Chondrocyte (in vitro differentiated cells): ENCODE data around the gene WDR4. TPM values are rescaled to one million over a fixed set of nuclear protein-coding genes. Genes with fewer than 3 reads are reported as not detected.
"Not testable (repeated sequence)": the region's sequence is repeated elsewhere in the genome, so short reads cannot be mapped to it uniquely, and the experiment has no call there.

Source experiments
- DNase-seq: peaks from one replicate; pipeline ENCODE4 v3.0.0; 2021; ENCODE audit warnings: mixed read lengths, low spot score
- H3K27ac Mint-ChIP-seq: one replicate; pipeline ENCODE4 v1.8.0; 2021; ENCODE audit warnings: mild to moderate bottlenecking, moderate library complexity, mixed read lengths; ENCODE audit not compliant: unreplicated experiment
- H3K27me3 Mint-ChIP-seq: 2 replicates; pipeline ENCODE4 v1.8.0; 2021; ENCODE audit warnings: low read depth, mixed read lengths
- H3K36me3 Mint-ChIP-seq: 2 replicates; pipeline ENCODE4 v1.8.0; 2021; ENCODE audit warnings: low read depth, mixed read lengths
- H3K4me1 Mint-ChIP-seq: 2 replicates; pipeline ENCODE4 v1.8.0; 2021; ENCODE audit warnings: low read depth, mild to moderate bottlenecking, mixed read lengths
- H3K4me3 Mint-ChIP-seq: one replicate; pipeline ENCODE4 v1.8.0; 2021; ENCODE audit warnings: mild to moderate bottlenecking, moderate library complexity, mixed read lengths; ENCODE audit not compliant: unreplicated experiment
- H3K9me3 Mint-ChIP-seq: 2 replicates; pipeline ENCODE4 v1.8.0; 2021; ENCODE audit warnings: low read depth, mixed read lengths
- CTCF ChIP-seq: fragments of 200-600 bp; sonication (generic); IDR thresholded peaks from 2 replicates; pipeline ENCODE4 v1.5.0; 2021; ENCODE audit warnings: antibody characterized with exemption, mild to moderate bottlenecking, moderate library complexity
- total RNA-seq: library from RNA; stranded (reverse); gene quantifications from 3 replicates; pipeline ENCODE4 v1.2.1, GENCODE V29; 2021

Gene WDR4
- total RNA-seq, 1 donor from 2014 or later = 9.6 TPM

- H3K27ac Mint-ChIP-seq = no peak overlapping the region
- H3K4me3 Mint-ChIP-seq = no peak overlapping the region
- H3K27me3 Mint-ChIP-seq = peaks cover 19% of the 10 kb centered on the region
- DNase-seq = no peak
- peaks cover 2% of the 10 kb centered on the region for H3K36me3 Mint-ChIP-seq
- no peaks in the 10 kb centered on the region for H3K4me1 Mint-ChIP-seq
- H3K9me3 Mint-ChIP-seq = peaks cover 2% of the 10 kb centered on the region
- TF ChIP-seq CTCF = peak; percentile 93
These were observed 61.0 kb downstream of the WDR4 start for GRCh38 chr21:42818328-42818749.

GRCh38 chr21:42815217-42815616 is 64.1 kb downstream of the WDR4 start:
- Mint-ChIP-seq H3K4me1 (no peaks in the 10 kb centered on the region), H3K9me3 (peaks cover 2% of the 10 kb centered on the region), H3K36me3 (peaks cover 2% of the 10 kb centered on the region), H3K27me3 (peaks cover 27% of the 10 kb centered on the region), H3K4me3 (no peak overlapping the region), H3K27ac (no peak overlapping the region)
- no peak for TF ChIP-seq CTCF
- DNase-seq = no peak

GRCh38 chr21:42812528-42813241 is 66.7 kb downstream of the WDR4 start:
- DNase-seq, H3K4me1 Mint-ChIP-seq, H3K4me3 Mint-ChIP-seq, H3K36me3 Mint-ChIP-seq, H3K27ac Mint-ChIP-seq, H3K9me3 Mint-ChIP-seq: not testable (repeated sequence)
- peaks cover 39% of the 10 kb centered on the region for H3K27me3 Mint-ChIP-seq

GRCh38 chr21:42811960-42812359 is 67.4 kb downstream of the WDR4 start:
- Mint-ChIP-seq H3K27me3 (peaks cover 38% of the 10 kb centered on the region), H3K4me1 (no peaks in the 10 kb centered on the region), H3K4me3 (no peak overlapping the region), H3K36me3 (peaks cover 2% of the 10 kb centered on the region), H3K9me3 (peaks cover 2% of the 10 kb centered on the region), H3K27ac (no peak overlapping the region)
- no peak for TF ChIP-seq CTCF
- DNase-seq = no peak

- DNase-seq = no peak
- H3K9me3 Mint-ChIP-seq = no peaks in the 10 kb centered on the region
- TF ChIP-seq CTCF = no peak
- no peaks in the 10 kb centered on the region for H3K36me3 Mint-ChIP-seq
- H3K4me1 Mint-ChIP-seq = no peaks in the 10 kb centered on the region
- peaks cover 35% of the 10 kb centered on the region for H3K27me3 Mint-ChIP-seq
- H3K4me3 Mint-ChIP-seq = no peak overlapping the region
- no peak overlapping the region for H3K27ac Mint-ChIP-seq
These were observed 69.5 kb downstream of the WDR4 start for GRCh38 chr21:42809577-42810475.
